HG03045 (cell line): ENCODE results near the gene RPL35A.
"Not testable (repeated sequence)": the region's sequence is repeated elsewhere in the genome, so short reads cannot be mapped to it uniquely, and the experiment has no call there.

Experiments
- ATAC-seq: cut with Tn5 transposase; IDR thresholded peaks from one replicate; pipeline ENCODE4 v1.9.1; 2021; ENCODE audit warnings: mild to moderate bottlenecking, moderate library complexity; ENCODE audit not compliant: unreplicated experiment

The RPL35A gene

GRCh38 chr3:197951392-197951990 is 1.5 kb downstream of the RPL35A start:
- ATAC-seq: no peak

GRCh38 chr3:197952440-197952839 is 2.5 kb downstream of the RPL35A start:
- no peak for ATAC-seq

GRCh38 chr3:197953325-197953724 is 3.3 kb downstream of the RPL35A start:
- no peak for ATAC-seq

GRCh38 chr3:197953881-197954280 is 3.9 kb downstream of the RPL35A start:
- ATAC-seq: no peak

- ATAC-seq: no peak
Observed at GRCh38 chr3:197955892-197956477, 6.0 kb downstream of the RPL35A start.

- ATAC-seq: no peak
Observed at GRCh38 chr3:197956626-197956988, 6.6 kb downstream of the RPL35A start.

GRCh38 chr3:197957790-197958133 is 7.8 kb downstream of the RPL35A start:
- ATAC-seq: no peak

GRCh38 chr3:197958346-197958745 is 8.4 kb downstream of the RPL35A start:
- no peak for ATAC-seq

- not testable (repeated sequence) for ATAC-seq
Observed at GRCh38 chr3:197958848-197959247, 8.9 kb downstream of the RPL35A start.

- no peak for ATAC-seq
Observed at GRCh38 chr3:197959500-197959890, 9.5 kb downstream of the RPL35A start.

GRCh38 chr3:197959891-197960693 is 10.1 kb downstream of the RPL35A start, which contains the start of gene LMLN:
Gene LMLN, plus strand, starts transcription at chr3:197960217. Its CDS starts 29 bp downstream, at chr3:197960246.
- ATAC-seq: peak; percentile 98

GRCh38 chr3:197960694-197961581 is 10.9 kb downstream of the RPL35A start:
- no peak for ATAC-seq

- no peak for ATAC-seq
Observed at GRCh38 chr3:197961582-197961945, 11.6 kb downstream of the RPL35A start.

- no peak for ATAC-seq
Observed at GRCh38 chr3:197963019-197963637, 13.1 kb downstream of the RPL35A start.

- not testable (repeated sequence) for ATAC-seq
Observed at GRCh38 chr3:197967337-197967989, 17.5 kb downstream of the RPL35A start.

GRCh38 chr3:197970588-197970987 is 20.6 kb downstream of the RPL35A start:
- ATAC-seq: no peak

- ATAC-seq: no peak
Observed at GRCh38 chr3:197974016-197974415, 24.0 kb downstream of the RPL35A start.

- no peak for ATAC-seq
Observed at GRCh38 chr3:197975311-197975710, 25.3 kb downstream of the RPL35A start.

GRCh38 chr3:197983076-197983475 is 33.1 kb downstream of the RPL35A start:
- no peak for ATAC-seq

GRCh38 chr3:197989651-197990050 is 39.7 kb downstream of the RPL35A start:
- ATAC-seq: no peak
